HFFc6 (cell line): Measurements from ENCODE around the gene PUS10. TPM values are rescaled to one million over a fixed set of nuclear protein-coding genes. Genes with fewer than 3 reads are reported as not detected.
"Not testable (repeated sequence)": the region's sequence is repeated elsewhere in the genome, so short reads cannot be mapped to it uniquely, and the experiment has no call there.

Experiments
- DNase-seq: peaks from one replicate; pipeline ENCODE4 v3.0.0-alpha.2; 2018
- H3K27ac Mint-ChIP-seq: 2 replicates; pipeline ENCODE4 v1.8.0; 2020; ENCODE audit warnings: mild to moderate bottlenecking, mixed read lengths
- H3K27me3 Mint-ChIP-seq: 2 replicates; pipeline ENCODE4 v1.8.0; 2021; ENCODE audit warnings: mild to moderate bottlenecking, moderate library complexity, mixed read lengths; ENCODE audit not compliant: insufficient read depth
- H3K36me3 Mint-ChIP-seq: 2 replicates; pipeline ENCODE4 v1.8.0; 2021; ENCODE audit warnings: low read depth, mixed read lengths
- H3K4me1 Mint-ChIP-seq: 2 replicates; pipeline ENCODE4 v1.8.0; 2020; ENCODE audit warnings: low read depth, mixed read lengths
- H3K4me3 Mint-ChIP-seq: 2 replicates; pipeline ENCODE4 v1.8.0; 2020; ENCODE audit warnings: mild to moderate bottlenecking, moderate library complexity, mixed read lengths
- H3K9me3 Mint-ChIP-seq: 2 replicates; pipeline ENCODE4 v1.8.0; 2020; ENCODE audit warnings: mild to moderate bottlenecking, mixed read lengths
- CTCF ChIP-seq: fragments of 200-600 bp; sonication (generic); IDR thresholded peaks from 2 replicates; pipeline ENCODE4 v1.5.0; 2021; ENCODE audit warnings: antibody characterized with exemption, mild to moderate bottlenecking
- total RNA-seq, 6 experiments: library from RNA; stranded (reverse); fragmentation: NEBNext Ultra II Directional; extraction: Animal tissue kit (Norgen Biotek cat#: 25700); gene quantifications; 2 replicates in 1 of 6; 3 replicates in 5 of 6; pipeline ENCODE4 v1.2.3, GENCODE V29; 2021

Gene PUS10
- total RNA-seq, 6 experiments from 2014 or later: 4.2 to 6.1 (median 5.3) TPM

- Mint-ChIP-seq H3K4me3 (no peak overlapping the region), H3K27ac (no peak overlapping the region), H3K36me3 (peaks cover 5% of the 10 kb centered on the region), H3K9me3 (no peaks in the 10 kb centered on the region), H3K4me1 (no peaks in the 10 kb centered on the region), H3K27me3 (no peaks in the 10 kb centered on the region; the same call in 1 of the 2 replicates)
- TF ChIP-seq CTCF: no peak
- DNase-seq: no peak
Measured at GRCh38 chr2:61045999-61046398, 27.9 kb upstream of the PUS10 start.

GRCh38 chr2:61045226-61045625 is 27.2 kb upstream of the PUS10 start:
- no peaks in the 10 kb centered on the region for H3K9me3 Mint-ChIP-seq
- no peak overlapping the region for H3K27ac Mint-ChIP-seq
- no peaks in the 10 kb centered on the region for H3K4me1 Mint-ChIP-seq
- no peak overlapping the region for H3K4me3 Mint-ChIP-seq
- DNase-seq: no peak
- TF ChIP-seq CTCF: no peak
- H3K36me3 Mint-ChIP-seq: peaks cover 6% of the 10 kb centered on the region
- H3K27me3 Mint-ChIP-seq: no peaks in the 10 kb centered on the region; the same call in 1 of the 2 replicates

GRCh38 chr2:61044636-61045035 is 26.6 kb upstream of the PUS10 start:
- H3K4me1 Mint-ChIP-seq: peaks cover 3% of the 10 kb centered on the region; the same call in 1 of the 2 replicates
- TF ChIP-seq CTCF: no peak
- DNase-seq: no peak
- no peaks in the 10 kb centered on the region for H3K9me3 Mint-ChIP-seq
- no peak overlapping the region for H3K27ac Mint-ChIP-seq
- peaks cover 12% of the 10 kb centered on the region for H3K36me3 Mint-ChIP-seq
- no peak overlapping the region for H3K4me3 Mint-ChIP-seq
- no peaks in the 10 kb centered on the region; the same call in 1 of the 2 replicates for H3K27me3 Mint-ChIP-seq

- no peak for TF ChIP-seq CTCF
- no peaks in the 10 kb centered on the region; the same call in 1 of the 2 replicates for H3K9me3 Mint-ChIP-seq
- no peaks in the 10 kb centered on the region; the same call in 1 of the 2 replicates for H3K27me3 Mint-ChIP-seq
- H3K27ac Mint-ChIP-seq: no peak overlapping the region
- H3K4me1 Mint-ChIP-seq: peaks cover 6% of the 10 kb centered on the region; the same call in 1 of the 2 replicates
- H3K36me3 Mint-ChIP-seq: peaks cover 16% of the 10 kb centered on the region
- no peak overlapping the region for H3K4me3 Mint-ChIP-seq
- DNase-seq: no peak
Measured at GRCh38 chr2:61042807-61043206, 24.8 kb upstream of the PUS10 start.

GRCh38 chr2:61036643-61037042 is 18.6 kb upstream of the PUS10 start:
- not testable (repeated sequence) for H3K27ac Mint-ChIP-seq, H3K4me3 Mint-ChIP-seq, H3K4me1 Mint-ChIP-seq, DNase-seq, H3K27me3 Mint-ChIP-seq, H3K9me3 Mint-ChIP-seq
- H3K36me3 Mint-ChIP-seq: peaks cover 65% of the 10 kb centered on the region

GRCh38 chr2:61034592-61034991 is 16.5 kb upstream of the PUS10 start:
- not testable (repeated sequence) for H3K4me1 Mint-ChIP-seq, H3K4me3 Mint-ChIP-seq, H3K27me3 Mint-ChIP-seq, H3K9me3 Mint-ChIP-seq, H3K27ac Mint-ChIP-seq, DNase-seq
- peaks cover 59% of the 10 kb centered on the region for H3K36me3 Mint-ChIP-seq

GRCh38 chr2:61029533-61029932 is 11.5 kb upstream of the PUS10 start:
- no peak for DNase-seq
- peaks cover 35% of the 10 kb centered on the region for H3K36me3 Mint-ChIP-seq
- H3K9me3 Mint-ChIP-seq: no peaks in the 10 kb centered on the region; the same call in 1 of the 2 replicates
- no peak overlapping the region for H3K27ac Mint-ChIP-seq
- H3K4me1 Mint-ChIP-seq: no peaks in the 10 kb centered on the region
- TF ChIP-seq CTCF: no peak
- H3K4me3 Mint-ChIP-seq: no peak overlapping the region
- H3K27me3 Mint-ChIP-seq: no peaks in the 10 kb centered on the region
